Panc1 (cell line): ENCODE results near the gene CORT.
"Not testable (repeated sequence)": the region's sequence is repeated elsewhere in the genome, so short reads cannot be mapped to it uniquely, and the experiment has no call there.

ENCODE experiments used
- CTCF ChIP-seq: fragments of 450-650 bp; IDR thresholded peaks from 2 replicates; pipeline ENCODE4 v1.5.1; 2017; ENCODE audit warnings: mild to moderate bottlenecking
- POLR2AphosphoS5 ChIP-seq: IDR thresholded peaks from 2 replicates; pipeline ENCODE4 v1.6.1; 2012; ENCODE audit warnings: mild to moderate bottlenecking, low read depth, low read length, moderate library complexity
- REST ChIP-seq, 2 experiments: IDR thresholded peaks; 2 replicates each; pipeline ENCODE4 v1.6.1; 2011 to 2012; ENCODE audit warnings: low read depth in 2 of 2, control low read depth in 1 of 2, low read length in 1 of 2, mild to moderate bottlenecking in 1 of 2, moderate library complexity in 1 of 2; ENCODE audit not compliant: insufficient read depth in 1 of 2
- SIN3A ChIP-seq: IDR thresholded peaks from 2 replicates; pipeline ENCODE4 v1.6.1; 2012; ENCODE audit warnings: low read depth, mild to moderate bottlenecking, low read length, moderate library complexity, borderline replicate concordance; ENCODE audit not compliant: insufficient read depth
- TCF7L2 ChIP-seq: IDR thresholded peaks from 2 replicates; pipeline ENCODE4 v1.6.1; 2011; ENCODE audit warnings: mild to moderate bottlenecking, low read depth, low read length, inconsistent platforms

GRCh38 chr1:10415967-10416366 lies 33.9 kb upstream of the CORT start:
- TF ChIP-seq CTCF; REST (IDR thresholded peaks at IDR 0.05; ENCODE audit: insufficient read depth in 1 of 2, low read depth in 2 of 2, low read length in 1 of 2); POLR2AphosphoS5; SIN3A; TCF7L2: not testable (repeated sequence)
